ENCODE measurements around the gene CCNT2.
"Not testable (repeated sequence)": the region's sequence is repeated elsewhere in the genome, so short reads cannot be mapped to it uniquely, and the experiment has no call there.

Gene CCNT2

GRCh38 chr2:134919341-134920210, 954 bp downstream of the CCNT2 start:
- DNase-seq (ENCODE audit: low spot score), result no peak

DNA sequence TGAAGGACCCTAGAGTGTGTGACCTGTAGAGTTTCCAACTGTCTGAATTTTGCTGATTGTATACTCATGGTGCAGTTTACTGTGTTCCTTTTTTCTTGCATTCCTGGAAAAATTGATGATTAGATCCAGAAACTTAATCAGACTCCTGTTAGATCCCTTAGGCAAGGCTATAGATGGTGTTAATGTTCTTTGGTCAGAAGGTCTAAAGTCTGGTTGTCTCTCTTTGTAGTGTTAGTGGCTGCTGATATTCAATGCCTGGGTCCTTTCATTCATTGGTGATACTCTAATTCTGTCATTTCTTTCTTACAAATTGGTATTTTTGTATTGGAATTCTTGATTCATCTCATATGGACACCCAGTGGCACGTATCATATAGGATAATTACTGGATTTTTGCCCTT, 6.3 kb downstream of the CCNT2 start:
- no peak for DNase-seq (ENCODE audit: low spot score)

- DNase-seq (ENCODE audit: low spot score), result no peak
Measured at GRCh38 chr2:134926231-134926931, 7.8 kb downstream of the CCNT2 start.

DNA sequence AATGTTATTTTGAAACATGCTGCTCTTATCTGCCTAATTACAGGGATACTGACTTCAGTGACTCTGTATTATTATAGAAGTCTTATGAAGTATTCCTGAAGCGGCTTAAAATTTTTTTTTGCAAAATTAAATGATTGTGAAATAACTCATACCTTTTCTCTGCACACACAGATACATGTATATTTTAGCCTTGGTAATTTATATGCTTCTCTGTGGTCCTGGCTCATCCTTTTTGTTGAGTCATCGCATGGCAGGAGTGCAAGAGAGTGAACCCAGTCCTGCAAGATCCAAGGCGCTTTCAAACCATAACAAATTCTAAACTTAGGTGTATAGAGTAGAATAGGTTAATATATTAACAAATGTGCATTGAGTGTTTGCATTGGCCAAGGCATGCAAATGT, 8.6 kb downstream of the CCNT2 start:
- no peak for DNase-seq (ENCODE audit: low spot score)

DNA sequence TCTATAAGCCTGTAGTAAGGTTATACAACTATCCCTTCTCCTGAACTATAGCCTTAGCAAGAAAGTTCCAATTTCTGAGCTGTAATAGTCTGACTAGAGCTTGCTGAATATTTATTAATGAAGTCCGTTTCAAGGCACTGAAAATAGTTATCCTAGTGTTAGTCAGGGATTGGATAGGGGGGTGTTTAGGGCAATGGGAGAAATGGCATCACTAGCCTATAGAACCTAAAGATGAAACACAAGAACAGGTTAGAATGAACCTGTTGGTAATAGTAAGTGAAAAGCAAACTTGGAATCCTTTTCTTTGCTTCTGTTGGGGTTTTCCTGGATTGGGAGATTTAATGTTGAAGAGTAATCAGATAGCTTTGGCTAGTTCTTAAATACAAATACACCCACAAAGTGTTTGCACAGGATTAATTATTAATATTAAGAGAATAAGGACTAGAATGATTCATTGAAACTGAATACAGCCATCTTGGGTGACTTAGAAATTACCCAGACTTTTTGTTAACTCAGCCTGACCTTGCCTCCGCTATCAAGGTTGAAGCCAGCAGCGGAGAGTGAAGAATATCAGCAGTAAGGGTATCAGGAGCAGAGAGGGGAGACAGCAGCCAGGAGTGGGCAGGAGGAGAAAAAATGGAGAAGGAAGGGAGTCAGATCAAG, 14.4 kb downstream of the CCNT2 start:
- no peak for DNase-seq (ENCODE audit: low spot score)

DNA sequence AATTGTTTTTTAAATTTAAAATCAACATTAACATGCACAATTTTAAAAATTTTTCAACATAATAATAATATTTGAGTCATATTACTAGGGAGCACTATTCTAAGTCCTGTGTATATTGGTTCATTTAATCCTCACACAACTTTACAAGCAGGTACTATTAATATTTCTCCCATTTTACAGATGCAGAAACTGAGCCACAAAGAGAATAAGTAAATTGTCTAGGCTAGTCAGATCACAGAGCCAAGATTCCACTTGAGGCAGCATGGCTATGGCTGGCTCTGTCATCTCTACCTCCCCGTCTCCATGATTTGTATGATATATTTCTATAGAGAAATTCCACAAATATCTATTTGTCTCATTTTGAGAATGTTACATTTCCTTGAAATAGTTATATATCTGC, 15.1 kb downstream of the CCNT2 start:
- DNase-seq (ENCODE audit: low spot score), result no peak

GRCh38 chr2:134934150-134934549, 15.5 kb downstream of the CCNT2 start:
- DNase-seq (ENCODE audit: low spot score), result no peak

DNA sequence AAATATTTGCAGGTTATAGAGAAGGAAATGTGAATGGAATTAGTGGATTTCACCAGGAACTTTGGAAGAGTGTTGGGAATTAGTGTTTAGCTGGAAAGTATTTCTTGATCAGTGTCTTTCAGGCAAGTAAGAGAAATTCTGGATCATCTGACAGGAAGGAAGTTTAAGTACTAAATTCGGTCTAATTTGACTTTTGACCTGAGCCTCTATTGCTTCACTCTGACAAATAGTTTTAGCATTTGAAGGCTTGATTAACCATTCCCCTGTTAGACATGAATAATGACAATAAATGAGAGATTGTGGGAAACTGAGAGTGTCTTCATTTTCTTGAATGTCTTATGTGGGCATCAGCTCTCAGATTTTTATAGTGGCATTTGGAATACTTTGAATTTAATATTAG, 16.0 kb downstream of the CCNT2 start:
- DNase-seq (ENCODE audit: low spot score), result no peak

DNA sequence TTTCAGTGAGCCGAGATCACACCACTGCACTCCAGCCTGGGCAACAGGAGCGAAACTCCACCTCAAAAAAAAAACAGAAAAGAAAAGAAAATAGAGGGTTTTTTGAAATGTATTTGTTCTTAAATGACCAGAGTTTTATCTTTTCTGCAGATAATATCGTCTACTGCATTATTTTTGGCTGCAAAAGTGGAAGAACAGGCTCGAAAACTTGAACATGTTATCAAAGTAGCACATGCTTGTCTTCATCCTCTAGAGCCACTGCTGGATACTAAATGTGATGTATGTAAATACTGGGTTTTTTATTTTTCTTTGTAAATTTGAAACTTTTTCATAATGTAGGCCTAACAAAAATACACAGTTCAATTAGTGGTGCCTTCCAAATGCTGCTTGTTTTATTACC, 18.1 kb downstream of the CCNT2 start:
- no peak for DNase-seq (ENCODE audit: low spot score)

DNA sequence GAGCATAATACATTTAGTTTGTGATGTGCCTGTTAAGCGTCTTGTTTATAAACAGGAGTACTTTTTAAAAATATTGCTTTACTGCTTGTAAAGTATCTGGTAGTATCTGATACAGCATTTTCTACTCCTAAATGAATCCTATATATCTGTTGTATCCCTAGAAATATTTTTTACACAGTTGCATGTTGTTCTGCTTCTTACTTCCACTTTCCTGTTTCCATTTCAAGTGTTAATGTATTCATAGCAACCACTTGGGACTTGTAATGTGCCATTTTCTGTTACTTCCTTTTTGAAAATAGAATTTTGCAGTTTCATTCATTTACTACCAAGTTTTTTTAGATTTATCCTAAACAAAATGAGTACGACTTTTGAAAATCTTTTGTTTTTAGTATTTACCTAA, 24.9 kb downstream of the CCNT2 start:
- DNase-seq (ENCODE audit: low spot score), result no peak

DNA sequence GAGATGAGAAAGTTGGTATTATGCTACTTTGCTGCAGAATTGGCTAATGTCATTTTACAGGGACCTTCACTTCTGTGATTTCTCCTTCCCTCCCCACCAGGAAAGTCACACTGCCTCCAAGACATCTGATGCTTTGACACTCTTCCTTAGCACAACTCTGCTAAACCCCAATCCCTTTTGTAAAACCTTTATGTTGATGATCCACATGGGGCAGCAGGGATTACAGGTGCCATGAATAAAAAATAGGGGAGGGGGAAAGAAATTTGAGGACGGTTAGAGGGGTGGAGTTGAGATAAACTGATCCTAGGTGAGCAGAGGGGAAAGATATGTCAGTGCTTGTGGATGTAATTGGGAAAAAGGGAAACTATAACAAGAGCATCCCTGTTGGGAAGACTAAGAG, 26.4 kb downstream of the CCNT2 start:
- no peak for DNase-seq (ENCODE audit: low spot score)

DNA sequence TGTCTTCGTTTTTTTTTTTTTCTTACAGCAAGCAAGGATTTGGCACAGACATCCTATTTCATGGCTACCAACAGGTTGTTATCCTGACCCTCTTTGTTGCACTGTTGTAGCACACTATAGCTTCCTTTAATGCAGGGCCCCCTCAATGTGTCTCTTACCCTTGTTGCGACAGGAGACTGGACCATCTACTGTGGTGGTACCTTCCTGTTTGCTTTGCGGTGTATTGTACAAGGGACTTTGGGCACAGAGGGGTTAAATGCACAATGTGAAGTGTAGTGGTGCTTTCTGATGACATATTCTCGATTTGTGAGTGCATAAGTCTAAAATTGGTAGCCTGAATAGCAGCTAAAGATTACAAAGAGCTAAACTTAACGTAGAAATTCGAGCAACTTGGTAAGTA, 27.5 kb downstream of the CCNT2 start:
- DNase-seq (ENCODE audit: low spot score), result no peak

GRCh38 chr2:134949981-134950708, 31.5 kb downstream of the CCNT2 start:
- DNase-seq (ENCODE audit: low spot score), result no peak

- no peak for DNase-seq (ENCODE audit: low spot score)
Measured at GRCh38 chr2:134950886-134951285, 32.3 kb downstream of the CCNT2 start.

DNA sequence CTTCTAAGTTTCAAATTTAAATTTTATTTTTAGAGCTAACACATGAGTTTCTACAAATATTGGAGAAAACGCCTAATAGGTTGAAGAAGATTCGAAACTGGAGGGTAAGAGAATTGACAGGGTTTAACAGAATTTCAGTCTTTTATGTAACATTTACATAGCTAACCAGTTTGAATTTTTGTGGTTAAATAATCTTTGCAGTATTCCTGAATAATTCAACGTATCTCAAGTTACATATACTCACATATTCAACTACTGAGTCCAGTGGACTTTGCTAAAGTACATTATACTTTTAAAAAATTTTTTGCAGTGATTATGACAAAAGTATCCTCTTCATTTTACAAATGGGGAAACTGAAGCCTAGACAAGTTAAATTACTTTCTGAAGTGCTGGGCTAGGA, 34.0 kb downstream of the CCNT2 start:
- no peak for DNase-seq (ENCODE audit: low spot score)

DNA sequence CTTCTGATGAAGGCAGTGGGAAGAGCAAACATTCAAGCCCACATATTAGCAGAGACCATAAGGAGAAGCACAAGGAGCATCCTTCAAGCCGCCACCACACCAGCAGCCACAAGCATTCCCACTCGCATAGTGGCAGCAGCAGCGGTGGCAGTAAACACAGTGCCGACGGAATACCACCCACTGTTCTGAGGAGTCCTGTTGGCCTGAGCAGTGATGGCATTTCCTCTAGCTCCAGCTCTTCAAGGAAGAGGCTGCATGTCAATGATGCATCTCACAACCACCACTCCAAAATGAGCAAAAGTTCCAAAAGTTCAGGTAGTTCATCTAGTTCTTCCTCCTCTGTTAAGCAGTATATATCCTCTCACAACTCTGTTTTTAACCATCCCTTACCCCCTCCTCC, 35.4 kb downstream of the CCNT2 start:
- no peak for DNase-seq (ENCODE audit: low spot score)

- no peak for DNase-seq (ENCODE audit: low spot score)
Measured at GRCh38 chr2:134955744-134956143, 37.1 kb downstream of the CCNT2 start.

GRCh38 chr2:134957477-134957876, 38.9 kb downstream of the CCNT2 start:
- DNase-seq (ENCODE audit: low spot score), result no peak

- not testable (repeated sequence) for DNase-seq (ENCODE audit: low spot score)
Measured at GRCh38 chr2:134967166-134967565, 48.5 kb downstream of the CCNT2 start.

GRCh38 chr2:134973241-134974138, 54.9 kb downstream of the CCNT2 start:
- DNase-seq (ENCODE audit: low spot score), result no peak

DNA sequence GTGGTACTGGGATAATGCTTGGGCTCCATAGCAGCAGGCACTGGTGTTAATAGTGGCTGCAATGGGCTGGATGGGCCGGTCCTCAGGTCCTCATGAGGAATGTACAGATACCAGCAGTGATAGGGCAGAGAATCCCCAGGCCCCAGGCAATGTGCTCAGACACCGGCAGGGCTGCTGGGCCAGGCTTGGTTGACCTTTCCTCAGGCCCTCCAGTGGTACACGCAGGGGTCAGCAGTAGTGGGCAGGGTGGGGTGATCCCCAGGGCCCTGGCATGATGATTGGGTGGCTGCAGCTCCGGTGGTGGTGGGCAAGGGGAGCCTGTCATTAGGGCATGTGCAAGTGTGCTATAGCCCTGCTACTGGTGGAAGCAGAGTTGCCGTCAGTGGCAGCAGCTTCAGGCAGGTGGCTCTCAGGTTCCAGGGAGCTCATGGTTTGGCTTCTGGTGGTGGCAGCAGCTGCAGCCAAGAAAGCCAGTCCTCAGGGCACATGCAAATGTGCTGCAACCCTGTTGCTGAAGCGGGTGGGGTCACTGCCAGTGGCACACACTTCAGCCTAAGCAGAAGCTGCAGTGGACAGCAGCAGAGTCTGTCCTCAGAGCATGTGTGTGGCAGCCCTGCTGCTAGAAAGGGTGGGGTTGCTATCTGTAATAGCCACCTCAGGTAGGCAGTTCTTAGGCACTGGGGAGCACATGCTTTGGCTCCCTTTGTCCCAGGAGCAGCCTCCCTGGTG, 56.8 kb downstream of the CCNT2 start:
- no peak for DNase-seq (ENCODE audit: low spot score)
